NCI-H345 (cell line): ENCODE data around the gene PPIF.

Experiments
- DNase-seq: peaks from one replicate; lab custom pipeline; 2025; lab: John Stamatoyannopoulos, UW

PPIF gene

GRCh38 chr10:79401015-79401921, 54.0 kb downstream of the PPIF start:
- no peak for DNase-seq

- DNase-seq: no peak
These were observed 55.3 kb downstream of the PPIF start for GRCh38 chr10:79402625-79402946.

GRCh38 chr10:79402951-79403350, 55.7 kb downstream of the PPIF start:
- no peak for DNase-seq

- DNase-seq: no peak
These were observed 56.4 kb downstream of the PPIF start for GRCh38 chr10:79403441-79404230.

- no peak for DNase-seq
These were observed 57.0 kb downstream of the PPIF start for GRCh38 chr10:79404231-79404609.

GRCh38 chr10:79404690-79405131, 57.4 kb downstream of the PPIF start:
- DNase-seq: no peak
